Activated CD8-positive, alpha-beta memory T cell treated with anti-CD3 and anti-CD28 coated beads, Interleukin-2, amount 50 U/mL, for 24 hours (primary cell): ENCODE measurements around the gene GRK5.
"Not testable (repeated sequence)": the region's sequence is repeated elsewhere in the genome, so short reads cannot be mapped to it uniquely, and the experiment has no call there.

ENCODE experiments used
- DNase-seq: peaks from one replicate; pipeline ENCODE4 v3.0.0-alpha.2; 2020; ENCODE audit errors: extremely low read depth

Gene GRK5

GRCh38 chr10:119274519-119275045 is 67.2 kb downstream of the GRK5 start:
- no peak for DNase-seq

GRCh38 chr10:119275085-119275484 is 67.7 kb downstream of the GRK5 start:
- no peak for DNase-seq

- DNase-seq, result not testable (repeated sequence)
These were observed 68.8 kb downstream of the GRK5 start for GRCh38 chr10:119276194-119276593.

DNA sequence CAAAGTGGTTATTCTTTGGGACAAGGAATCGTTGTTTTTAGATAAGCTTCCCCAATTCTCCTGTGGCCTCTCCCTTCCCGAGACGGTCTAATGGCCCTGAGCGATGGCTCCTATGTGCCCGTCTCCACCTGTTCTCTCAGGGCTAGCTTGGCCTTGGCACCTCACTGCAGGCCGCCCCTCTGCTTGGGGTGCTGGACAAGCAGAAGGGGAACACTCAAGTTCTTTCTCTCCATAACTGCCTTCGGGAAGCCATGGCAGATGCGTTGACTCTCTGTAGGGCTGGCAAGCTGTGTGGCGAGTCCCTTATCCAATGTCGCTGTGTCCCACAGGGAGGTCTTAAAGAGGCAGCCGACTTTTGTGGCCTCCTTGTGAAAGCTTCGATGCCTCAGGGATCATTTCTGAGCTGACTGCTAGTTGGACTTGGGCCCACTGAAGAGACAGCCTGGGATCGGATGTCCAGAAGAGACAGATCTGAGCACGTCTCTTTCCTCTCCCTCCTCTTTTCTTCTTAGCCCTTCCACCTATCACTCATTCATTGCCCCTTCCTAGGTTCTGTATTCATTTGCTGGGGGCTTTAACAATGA is 70.8 kb downstream of the GRK5 start:
- no peak for DNase-seq

DNA sequence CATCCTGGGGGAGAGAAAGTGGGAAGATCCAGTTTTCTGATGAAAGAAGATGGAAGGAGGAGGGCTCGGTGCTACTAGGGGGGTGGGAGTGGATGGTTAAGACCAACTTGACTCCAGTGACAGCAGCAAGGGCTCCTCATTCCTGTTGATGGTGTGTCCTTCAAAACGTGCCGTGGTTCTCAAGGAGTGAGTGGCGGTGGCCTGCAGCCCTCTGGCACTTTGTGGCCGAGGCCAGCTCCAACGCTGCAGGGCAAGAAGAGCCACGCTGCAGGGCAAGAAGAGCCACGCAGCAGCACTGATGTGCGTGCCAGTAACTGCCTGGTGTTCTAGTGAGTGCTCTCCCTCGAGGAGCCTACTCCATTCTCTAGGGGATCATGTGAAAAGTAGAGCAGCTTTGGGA is 72.1 kb downstream of the GRK5 start:
- no peak for DNase-seq

DNA sequence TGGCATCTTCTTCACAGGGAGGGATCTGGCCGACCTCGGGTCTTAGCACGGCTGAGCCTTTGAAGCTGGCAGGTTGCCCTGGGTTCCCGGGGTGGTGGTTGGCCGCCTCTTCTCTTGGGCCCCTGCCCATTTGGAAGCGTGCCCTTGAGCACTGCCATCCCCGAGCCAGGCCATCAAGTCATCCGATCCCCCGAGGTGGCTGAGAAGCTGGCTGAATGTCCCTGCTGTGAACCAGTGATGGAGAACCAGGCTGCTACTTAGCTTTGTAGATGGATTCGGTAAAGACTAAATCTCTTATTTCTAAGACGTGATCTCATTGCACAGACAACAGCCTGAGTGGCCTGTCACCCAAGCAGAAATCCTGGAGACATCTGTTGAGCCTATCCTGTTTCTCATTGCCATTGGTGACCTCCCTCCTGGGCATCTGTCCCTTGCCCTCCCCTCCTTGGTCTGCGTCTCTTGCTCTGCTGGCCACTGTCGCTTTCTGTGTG is 74.3 kb downstream of the GRK5 start:
- no peak for DNase-seq

GRCh38 chr10:119282446-119282845 is 75.1 kb downstream of the GRK5 start:
- DNase-seq, result no peak

DNA sequence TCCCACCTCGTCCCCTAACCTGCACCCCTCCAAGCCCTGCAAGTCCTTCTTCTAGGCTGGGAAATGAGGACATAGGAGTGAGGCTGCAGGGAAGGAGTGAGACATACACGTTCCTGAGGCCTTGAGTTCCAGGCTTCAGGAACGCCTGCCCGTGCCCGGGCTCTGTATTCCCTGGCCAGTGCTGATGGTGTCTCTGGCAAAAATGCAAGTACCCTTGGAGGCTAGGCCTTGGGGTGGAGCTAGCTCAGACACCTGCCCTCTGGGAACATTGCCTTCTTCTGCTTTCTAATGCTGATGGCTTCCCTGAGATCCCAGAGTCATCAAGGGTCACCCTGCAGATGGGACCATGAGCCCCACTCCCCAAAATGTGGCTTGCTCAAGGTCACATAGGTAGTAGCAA is 76.0 kb downstream of the GRK5 start:
- no peak for DNase-seq

GRCh38 chr10:119283818-119284217 is 76.4 kb downstream of the GRK5 start:
- DNase-seq, result no peak

DNA sequence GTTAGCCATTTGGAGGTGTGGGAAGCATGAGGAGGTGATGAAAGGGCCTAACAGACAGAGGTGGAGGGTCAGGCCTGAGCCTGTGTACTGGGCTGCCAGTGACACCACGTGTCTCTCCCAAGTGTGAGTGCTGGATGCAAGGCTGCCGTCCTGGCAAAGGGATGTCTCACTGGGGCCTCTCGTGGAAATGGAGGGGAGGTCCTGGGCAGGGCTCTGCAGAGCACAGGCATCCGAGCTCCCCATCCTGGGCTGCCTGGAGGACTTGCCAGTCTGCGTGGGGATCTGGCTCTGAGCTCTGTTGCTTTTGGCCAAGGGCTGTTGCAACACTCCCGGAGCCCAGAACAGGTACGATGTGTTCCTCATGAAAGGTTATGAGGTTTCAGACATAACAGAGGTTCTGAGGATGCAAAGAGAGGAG is 77.3 kb downstream of the GRK5 start:
- DNase-seq, result no peak

- DNase-seq, result no peak
These were observed 78.3 kb downstream of the GRK5 start for GRCh38 chr10:119285495-119286267.

GRCh38 chr10:119286516-119286915 is 79.1 kb downstream of the GRK5 start:
- DNase-seq, result no peak

GRCh38 chr10:119286983-119287633 is 79.7 kb downstream of the GRK5 start:
- DNase-seq, result no peak

GRCh38 chr10:119288574-119289001 is 81.2 kb downstream of the GRK5 start:
- DNase-seq, result no peak

- no peak for DNase-seq
These were observed 82.0 kb downstream of the GRK5 start for GRCh38 chr10:119289227-119289920.

DNA sequence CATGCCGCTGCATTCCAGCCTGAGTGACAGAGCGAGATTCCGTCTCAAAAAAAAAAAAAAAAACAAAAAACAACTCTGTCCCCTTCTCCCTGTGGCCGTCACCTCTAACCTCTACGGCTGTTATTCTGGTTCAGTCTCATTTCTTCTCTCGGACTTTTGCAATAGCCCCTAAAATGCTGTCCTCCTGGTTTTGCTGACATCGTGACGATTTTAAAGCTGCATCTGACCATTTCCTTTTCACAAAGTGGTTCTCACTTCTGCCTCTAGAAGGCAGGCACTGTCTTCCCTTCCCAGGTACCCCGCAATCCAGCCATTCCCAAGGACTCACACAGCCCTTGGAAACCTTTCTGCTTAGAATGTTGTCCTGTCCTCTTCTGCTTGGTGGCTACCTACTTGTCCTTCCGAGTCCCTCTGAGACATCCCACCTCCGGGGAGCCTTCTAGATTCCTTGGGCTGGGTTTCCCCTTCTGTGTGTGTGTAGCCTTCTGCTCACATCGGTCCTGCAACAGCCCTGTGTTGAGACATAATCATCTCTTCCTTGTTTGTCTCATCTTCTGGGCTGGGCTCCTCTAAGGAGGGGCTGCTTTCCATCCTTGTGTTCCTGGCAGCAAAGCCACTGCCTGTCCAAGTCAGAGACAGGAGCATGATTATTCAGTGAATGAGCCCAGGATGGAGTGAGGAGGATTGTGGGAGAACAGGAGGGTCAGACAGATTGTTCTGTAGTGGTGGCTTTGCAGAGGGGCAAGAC is 83.1 kb downstream of the GRK5 start:
- DNase-seq, result no peak

DNA sequence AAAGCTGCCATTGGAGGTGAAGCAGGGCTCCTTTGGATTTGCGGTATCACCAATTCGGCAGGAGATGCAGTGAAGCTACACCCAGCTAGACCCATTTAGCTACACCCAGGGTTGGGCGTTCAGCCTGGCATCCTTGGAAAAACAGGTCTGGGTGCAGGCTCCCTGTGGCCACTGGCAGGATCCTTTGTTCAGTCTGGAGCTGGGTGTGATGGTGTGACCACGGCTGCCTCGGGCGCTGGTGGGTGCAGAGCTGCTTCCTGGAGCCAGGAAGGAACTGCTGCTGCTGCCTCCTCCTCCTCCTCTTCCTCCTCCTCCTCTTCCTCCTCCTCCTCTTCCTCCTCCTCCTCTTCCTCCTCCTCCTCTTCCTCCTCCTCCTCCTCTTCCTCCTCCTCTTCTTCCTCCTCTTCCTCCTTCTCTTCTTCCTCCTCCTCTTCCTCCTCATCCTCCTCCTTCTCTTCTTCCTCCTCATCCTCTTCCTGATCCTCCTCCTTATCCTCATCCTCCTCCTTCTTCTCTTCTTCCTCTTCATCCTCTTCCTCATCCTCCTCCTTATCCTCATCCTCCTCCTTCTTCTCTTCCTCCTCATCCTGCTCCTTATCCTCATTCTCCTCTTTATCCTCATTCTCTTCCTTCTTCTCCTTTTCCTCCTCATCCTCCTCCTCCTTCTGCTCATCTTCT is 84.0 kb downstream of the GRK5 start:
- DNase-seq, result no peak

DNA sequence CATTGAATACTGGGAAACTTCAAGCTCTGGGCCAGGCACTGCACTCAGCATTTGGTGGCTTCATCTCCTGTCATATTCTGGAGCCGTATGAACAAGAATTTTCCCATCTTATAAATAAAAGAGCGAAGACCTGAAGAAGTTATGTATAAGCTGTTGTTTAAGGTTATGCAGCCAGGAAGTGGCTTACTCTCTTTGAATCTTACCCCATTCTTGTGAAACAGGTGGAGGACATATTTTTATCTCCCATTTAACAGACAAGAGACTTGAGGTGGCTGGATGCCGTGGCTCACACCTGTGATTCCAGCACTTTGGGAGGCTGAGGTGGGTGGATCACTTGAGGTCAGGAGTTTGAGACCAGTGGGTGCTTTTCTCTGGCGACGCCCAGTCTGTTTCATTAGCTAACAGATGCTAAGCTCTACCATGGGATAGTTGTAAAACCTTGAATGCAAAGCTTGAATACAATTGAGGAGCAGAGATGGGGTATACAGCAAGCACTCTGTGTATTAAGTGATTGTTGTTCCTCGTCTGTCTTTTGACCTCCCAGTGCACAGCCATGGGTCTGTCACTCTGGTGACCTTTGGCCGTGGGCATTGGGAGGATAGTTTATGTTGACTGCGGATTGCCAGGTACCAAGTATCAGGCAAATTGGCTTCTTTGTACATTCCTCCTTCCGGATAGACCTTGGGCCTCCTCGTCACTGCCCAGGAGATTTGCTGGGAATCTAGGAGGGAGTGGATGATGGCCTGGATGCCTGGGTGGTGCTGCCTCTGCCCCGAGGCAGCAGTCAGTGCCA is 85.8 kb downstream of the GRK5 start:
- DNase-seq, result no peak

DNA sequence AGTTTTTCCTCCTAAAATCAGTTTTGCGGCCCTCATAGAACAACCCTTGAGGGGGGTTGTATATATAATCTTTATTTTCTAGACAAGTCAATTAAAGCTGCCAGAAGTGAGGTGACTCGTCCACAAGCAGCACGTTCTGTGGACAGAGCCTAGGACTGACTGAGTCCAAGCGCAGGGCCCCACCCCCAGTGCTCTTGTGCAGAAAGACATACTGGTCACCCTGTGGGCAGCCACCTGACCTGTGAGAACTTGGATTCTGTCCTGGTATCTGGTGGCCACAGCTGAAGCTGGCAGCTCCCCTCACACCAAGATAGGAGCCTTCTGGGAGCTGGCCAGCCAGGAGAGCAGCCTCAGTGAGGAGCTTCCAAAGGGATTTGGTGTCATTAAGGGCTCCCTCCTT is 89.3 kb downstream of the GRK5 start:
- DNase-seq, result no peak
